PFSK-1 (cell line): ENCODE data around the gene SLC51A.

Experiments used
- FOXP2 ChIP-seq: optimal IDR thresholded peaks from 2 replicates; pipeline ENCODE3; 2011; ENCODE audit warnings: borderline replicate concordance, control low read depth, inconsistent platforms; ENCODE audit not compliant: insufficient read depth; ENCODE audit errors: extremely low read length, extremely low read depth
- REST ChIP-seq, 2 experiments: IDR thresholded peaks; 2 replicates each; pipeline versions ENCODE4 v1.6.1 to v1.8.0; 2011 to 2012; ENCODE audit warnings: low read depth in 2 of 2, low read length in 2 of 2, control low read depth in 1 of 2, inconsistent platforms in 1 of 2, mild to moderate bottlenecking in 1 of 2, moderate library complexity in 1 of 2; ENCODE audit not compliant: insufficient read depth in 1 of 2
- TAF1 ChIP-seq: IDR thresholded peaks from 2 replicates; pipeline ENCODE4 v1.6.1; 2012; ENCODE audit warnings: low read length, control low read depth, borderline replicate concordance; ENCODE audit not compliant: insufficient read depth

GRCh38 chr3:196241704-196242103 is 25.4 kb downstream of the SLC51A start:
- TF ChIP-seq TAF1: no peak
- no peak for TF ChIP-seq FOXP2
- TF ChIP-seq REST (IDR thresholded peaks at IDR 0.05; ENCODE audit: insufficient read depth in 1 of 2, low read depth in 2 of 2, low read length in 2 of 2): no peak
